ENCODE data around the gene IDI2. TPM values are rescaled to one million over a fixed set of nuclear protein-coding genes. Genes with fewer than 3 reads are reported as not detected.

Gene IDI2
- polyA plus RNA-seq, 2 of the 4 experiments (the other 2 are of a cell fraction) = not detected

GRCh38 chr10:1058017-1058416, 32.4 kb upstream of the IDI2 start:
- TF ChIP-seq MYC (IDR thresholded peaks at IDR 0.05; ENCODE audit: borderline replicate concordance, low read length) (no peak), MAX (IDR thresholded peaks at IDR 0.05) (no peak), HOXB5 (CRISPR knock-in tag; IDR thresholded peaks at IDR 0.05) (no peak), KDM1A (IDR thresholded peaks at IDR 0.05; ENCODE audit: low read depth) (no peak), HMGXB4 (CRISPR knock-in tag; IDR thresholded peaks at IDR 0.05; ENCODE audit: borderline replicate concordance) (no peak)
- POLR2A ChIA-PET = no interaction called here
- Histone ChIP-seq H3K27ac (no peak overlapping the region), H3K4me2 (peak overlapping the region; percentile 93), H3K9me3 (no peaks in the 10 kb centered on the region), H3K4me3 (no peak overlapping the region; the same call in 2 of the 3 replicates), H3K4me1 (peaks cover 29% of the 10 kb centered on the region)
- 80% methylated on average over 7 of the region's 7 CpGs for WGBS (ENCODE audit: missing lambda C conversion rate)
- FAIRE-seq (no peak), ATAC-seq (no peak), DNase-seq (ENCODE audit: low read depth in 1 of 2, low spot score in 1 of 2) (no peak)
- CTCF ChIA-PET = no interaction called here

GRCh38 chr10:1057106-1057657, 31.5 kb upstream of the IDI2 start:
- ChIA-PET CTCF (no interaction called here), POLR2A (no interaction called here)
- H3K9me3 ChIP-seq = no peaks in the 10 kb centered on the region
- H3K4me2 ChIP-seq = peak overlapping the region; percentile 93
- H3K4me3 ChIP-seq = peak overlapping the region; percentile 99
- peak in 1 of 2 experiments; percentile 31 for DNase-seq (ENCODE audit: low read depth in 1 of 2, low spot score in 1 of 2)
- ATAC-seq = peak; percentile 41 to 52; a peak in 5 of 6 replicates
- H3K27ac ChIP-seq = peak overlapping the region; percentile 97 to 99
- H3K4me1 ChIP-seq = peaks cover 29% of the 10 kb centered on the region
- no peak for FAIRE-seq
- WGBS (ENCODE audit: missing lambda C conversion rate) = 5% methylated on average over 24 of the region's 26 CpGs
- TF ChIP-seq NR3C1 (IDR thresholded peaks at IDR 0.05) = no peak
- TF ChIP-seq HMGXB4 (CRISPR knock-in tag; IDR thresholded peaks at IDR 0.05; ENCODE audit: borderline replicate concordance) = no peak
- no peak for TF ChIP-seq CHD4 (IDR thresholded peaks at IDR 0.05; ENCODE audit: borderline replicate concordance)
- no peak for TF ChIP-seq RARB (CRISPR knock-in tag; IDR thresholded peaks at IDR 0.05)
- TF ChIP-seq KDM1A (IDR thresholded peaks at IDR 0.05; ENCODE audit: low read depth) = no peak
- TF ChIP-seq POLR2AphosphoS2 (conservative IDR thresholded peaks at IDR 0.05; ENCODE audit: low read length) = no peak
- TF ChIP-seq HOXA7 (CRISPR knock-in tag; IDR thresholded peaks at IDR 0.05) = no peak
- no peak for TF ChIP-seq PHF8 (IDR thresholded peaks at IDR 0.05; ENCODE audit: borderline replicate concordance, low read depth)
- TF ChIP-seq EHF (CRISPR knock-in tag; IDR thresholded peaks at IDR 0.05) = no peak

- ATAC-seq = peak; percentile 97 to 98
- peak; percentile 79 to 93 for DNase-seq (ENCODE audit: low read depth in 1 of 2, low spot score in 1 of 2)
- H3K4me2 ChIP-seq = peak within 1 kb of the TSS; percentile 93
- H3K9me3 ChIP-seq = no peaks in the 10 kb centered on the region
- H3K27ac ChIP-seq = peak within 1 kb of the TSS; percentile 97 to 99
- POLR2A ChIA-PET = interaction anchor here (0.8 to 1.5 kb wide), 2 partner anchors 17 to 125 kb away, joined by 3 to 6 read pairs; partner anchors contain the start of gene LARP4B
- 1% methylated on average over 45 of the region's 87 CpGs for WGBS (ENCODE audit: missing lambda C conversion rate)
- peak within 1 kb of the TSS; percentile 99 for H3K4me3 ChIP-seq
- peaks cover 32% of the 10 kb centered on the region for H3K4me1 ChIP-seq
- no peak for FAIRE-seq
- CTCF ChIA-PET = interaction anchor here (1.3 kb wide), 2 partner anchors 19 to 267 kb away, joined by 3 to 4 read pairs; no protein-coding TSS in a partner anchor
- TF ChIP-seq PBX3 (IDR thresholded peaks at IDR 0.05) (0 out of 2 replicates have a peak, but pooled peaks have one; percentile 45), HMGXB4 (CRISPR knock-in tag; IDR thresholded peaks at IDR 0.05; ENCODE audit: borderline replicate concordance) (no peak), HES2 (IDR thresholded peaks at IDR 0.05) (no peak), ZSCAN20 (CRISPR knock-in tag; IDR thresholded peaks at IDR 0.05) (no peak), ATOH8 (CRISPR knock-in tag; IDR thresholded peaks at IDR 0.05; ENCODE audit: low read depth) (0 out of 2 replicates have a peak, but pooled peaks have one; percentile 39), POLR2AphosphoS2 (conservative IDR thresholded peaks at IDR 0.05; ENCODE audit: low read length) (no peak), RAD21 (conservative IDR thresholded peaks at IDR 0.05 in 1 of 2, IDR thresholded peaks at IDR 0.05 in 1 of 2) (no peak), E2F6 (IDR thresholded peaks at IDR 0.05; ENCODE audit: borderline replicate concordance, low read depth) (no peak), BHLHE40 (IDR thresholded peaks at IDR 0.05; ENCODE audit: low read depth, low read length) (no peak), FOSL2 (IDR thresholded peaks at IDR 0.05) (no peak), FOSL2 (CRISPR knock-in tag; IDR thresholded peaks at IDR 0.05) (peak; percentile 73)
Observed at GRCh38 chr10:1056326-1057105, 30.9 kb upstream of the IDI2 start, which contains the start of gene WDR37. Gene WDR37, plus strand, starts transcription at chr10:1056385. Its CDS starts 15,771 bp downstream, at chr10:1072156.

Measured in A549 (cell line).